ENCODE results near the gene TMEM109.

- no peak for TF ChIP-seq POLR2A (IDR thresholded peaks at IDR 0.05)
- TF ChIP-seq CTCF (IDR thresholded peaks at IDR 0.05), result no peak
Observed at GRCh38 chr11:60947700-60948099, 33.7 kb downstream of the TMEM109 start.

All from thyroid gland (tissue), 4 donors.